SK-N-DZ (cell line): ENCODE results near the gene GIPC2.

Experiments
- DNase-seq: peaks from one replicate; pipeline ENCODE4 v3.0.0-alpha.2; 2015; ENCODE audit warnings: low spot score

The GIPC2 gene

GRCh38 chr1:78142736-78143135 is 97.0 kb downstream of the GIPC2 start:
- no peak for DNase-seq

- no peak for DNase-seq
Observed at GRCh38 chr1:78143152-78143551, 97.4 kb downstream of the GIPC2 start.

- no peak for DNase-seq
Observed at GRCh38 chr1:78143673-78144072, 97.9 kb downstream of the GIPC2 start.

GRCh38 chr1:78145105-78145580 is 99.4 kb downstream of the GIPC2 start:
- peak; percentile 89 for DNase-seq

- peak; percentile 87 for DNase-seq
Observed at GRCh38 chr1:78146205-78146771, 100.5 kb downstream of the GIPC2 start.

GRCh38 chr1:78147031-78147430 is 101.3 kb downstream of the GIPC2 start:
- DNase-seq = peak; percentile 51

- no peak for DNase-seq
Observed at GRCh38 chr1:78153092-78153736, 107.4 kb downstream of the GIPC2 start.

- DNase-seq = no peak
Observed at GRCh38 chr1:78155121-78155520, 109.4 kb downstream of the GIPC2 start.

- no peak for DNase-seq
Observed at GRCh38 chr1:78156805-78157521, 111.2 kb downstream of the GIPC2 start.

GRCh38 chr1:78165816-78166215 is 120.0 kb downstream of the GIPC2 start:
- DNase-seq = no peak

- DNase-seq = no peak
Observed at GRCh38 chr1:78168306-78168705, 122.5 kb downstream of the GIPC2 start.

- DNase-seq = peak; percentile 4
Observed at GRCh38 chr1:78170859-78171258, 125.1 kb downstream of the GIPC2 start.

- no peak for DNase-seq
Observed at GRCh38 chr1:78171736-78172590, 126.2 kb downstream of the GIPC2 start.

GRCh38 chr1:78176448-78176847 is 130.7 kb downstream of the GIPC2 start:
- no peak for DNase-seq

- DNase-seq = no peak
Observed at GRCh38 chr1:78177708-78178270, 132.0 kb downstream of the GIPC2 start.

- DNase-seq = no peak
Observed at GRCh38 chr1:78178816-78179215, 133.1 kb downstream of the GIPC2 start.

- DNase-seq = no peak
Observed at GRCh38 chr1:78184460-78185072, 138.8 kb downstream of the GIPC2 start.
